HepG2 (cell line): ENCODE results near the gene CD300A. TPM values are rescaled to one million over a fixed set of nuclear protein-coding genes. Genes with fewer than 3 reads are reported as not detected.

Experiments used
- ATF6 ChIP-seq: sonication (generic); formaldehyde crosslinking; conservative IDR thresholded peaks from 2 replicates; pipeline ENCODE4 v1.4.0; 2020; ENCODE audit warnings: missing genetic modification reagents
- ETS1 ChIP-seq: sonication (generic); formaldehyde crosslinking; IDR thresholded peaks from 2 replicates; pipeline ENCODE4 v1.4.0; 2020; ENCODE audit warnings: missing genetic modification reagents
- HMG20B ChIP-seq: conservative IDR thresholded peaks from 2 replicates; pipeline ENCODE4 v1.6.1; 2016; ENCODE audit warnings: missing genetic modification reagents, missing compliant biosample characterization
- HOXA7 ChIP-seq: sonication (generic); formaldehyde crosslinking; IDR thresholded peaks from 2 replicates; pipeline ENCODE4 v1.8.1; 2022; ENCODE audit warnings: mild to moderate bottlenecking, missing genetic modification reagents, moderate library complexity
- ISL2 ChIP-seq: sonication (generic); formaldehyde crosslinking; IDR thresholded peaks from 2 replicates; pipeline ENCODE4 v1.5.0; 2020; ENCODE audit warnings: missing genetic modification reagents
- KDM6A ChIP-seq: IDR thresholded peaks from 2 replicates; pipeline ENCODE4 v1.6.1; 2016; ENCODE audit warnings: low read depth
- MTERF4 ChIP-seq: sonication (generic); formaldehyde crosslinking; IDR thresholded peaks from 2 replicates; pipeline ENCODE4 v1.8.0; 2023; ENCODE audit warnings: mild to moderate bottlenecking, missing genetic modification reagents
- RAD51 ChIP-seq: fragments of 450-650 bp; IDR thresholded peaks from 2 replicates; pipeline ENCODE4 v1.6.1; 2016; ENCODE audit warnings: borderline replicate concordance
- SNAPC2 ChIP-seq: sonication (generic); formaldehyde crosslinking; IDR thresholded peaks from 2 replicates; pipeline ENCODE4 v1.8.1; 2022; ENCODE audit warnings: mild to moderate bottlenecking, missing genetic modification reagents
- TAF1 ChIP-seq: sonication (generic); formaldehyde crosslinking; IDR thresholded peaks from 2 replicates; pipeline ENCODE4 v1.4.0; 2020; ENCODE audit warnings: missing genetic modification reagents
- TFDP2 ChIP-seq: sonication (generic); formaldehyde crosslinking; IDR thresholded peaks from 2 replicates; pipeline ENCODE4 v1.4.0; 2020; ENCODE audit warnings: missing genetic modification reagents
- TRIM24 ChIP-seq: sonication (generic); formaldehyde crosslinking; IDR thresholded peaks from 2 replicates; pipeline ENCODE4 v1.8.0; 2022; ENCODE audit warnings: mild to moderate bottlenecking, missing genetic modification reagents
- ZNF256 ChIP-seq: sonication (generic); formaldehyde crosslinking; conservative IDR thresholded peaks from 2 replicates; pipeline ENCODE4 v1.4.0; 2020; ENCODE audit warnings: missing genetic modification reagents
- ZNF468 ChIP-seq: sonication (generic); formaldehyde crosslinking; IDR thresholded peaks from 2 replicates; pipeline ENCODE4 v1.8.0; 2022; ENCODE audit warnings: mild to moderate bottlenecking, moderate library complexity, missing genetic modification reagents
- ZNF552 ChIP-seq: sonication (generic); formaldehyde crosslinking; IDR thresholded peaks from 2 replicates; pipeline ENCODE4 v1.9.0; 2022; ENCODE audit warnings: missing genetic modification reagents, mild to moderate bottlenecking, borderline replicate concordance
- ZNF563 ChIP-seq: sonication (generic); formaldehyde crosslinking; IDR thresholded peaks from 2 replicates; pipeline ENCODE4 v1.8.0; 2022; ENCODE audit warnings: mild to moderate bottlenecking, moderate library complexity, missing genetic modification reagents
- ZNF670 ChIP-seq: sonication (generic); formaldehyde crosslinking; IDR thresholded peaks from 2 replicates; pipeline ENCODE4 v1.8.0; 2022; ENCODE audit warnings: mild to moderate bottlenecking, missing genetic modification reagents, borderline replicate concordance
- ZNF703 ChIP-seq: sonication (generic); formaldehyde crosslinking; IDR thresholded peaks from 2 replicates; pipeline ENCODE4 v1.5.1; 2020; ENCODE audit warnings: missing genetic modification reagents, mild to moderate bottlenecking, moderate library complexity, borderline replicate concordance
- ZNF775 ChIP-seq: sonication (generic); formaldehyde crosslinking; IDR thresholded peaks from 2 replicates; pipeline ENCODE4 v1.4.0; 2020; ENCODE audit warnings: missing genetic modification reagents, mild to moderate bottlenecking, moderate library complexity, borderline replicate concordance
- ZNF841 ChIP-seq: sonication (generic); formaldehyde crosslinking; IDR thresholded peaks from 2 replicates; pipeline ENCODE4 v1.8.1; 2023; ENCODE audit warnings: missing genetic modification reagents, borderline replicate concordance
- polyA plus RNA-seq, 8 experiments: library from polyadenylated mRNA; depleted of rRNA in 3 of 8; stranded (reverse) in 7 of 8; unstranded in 1 of 8; fragments of >200 nt; fragmentation: Illumina TruSeq in 4 of 8; extraction: Trizol in 4 of 8; gene quantifications; 2 replicates each; pipeline versions ENCODE4 v1.2.1 to v1.2.3, GENCODE V29; 2011 to 2016; ENCODE audit warnings: low read depth in 4 of 8, missing spikeins in 1 of 8, mixed read lengths in 1 of 8; ENCODE audit not compliant: insufficient read depth in 1 of 8
- total RNA-seq, 5 experiments: library from RNA; depleted of rRNA; stranded (reverse); fragments of >200 nt; fragmentation: Illumina TruSeq; extraction: Trizol; gene quantifications; 2 replicates each; pipeline ENCODE4 v1.2.3, GENCODE V29; 2016; ENCODE audit warnings: low read depth in 1 of 5
- TF ChIP-seq, protein P1 (sequence below): sonication (generic); formaldehyde crosslinking; IDR thresholded peaks from 2 replicates; pipeline ENCODE4 v1.4.0; 2020; ENCODE audit warnings: missing genetic modification reagents, mild to moderate bottlenecking, borderline replicate concordance
- TF ChIP-seq, protein P2 (sequence below): sonication (generic); formaldehyde crosslinking; IDR thresholded peaks from 2 replicates; pipeline ENCODE4 v1.4.0; 2020; ENCODE audit warnings: mild to moderate bottlenecking, missing genetic modification reagents

The CD300A gene
- total and polyA plus RNA-seq, 2 of the 13 experiments (the other 11 are each of a cell fraction or from before 2014, with no cell fraction given), result not detected

- TF ChIP-seq, protein P1, sequence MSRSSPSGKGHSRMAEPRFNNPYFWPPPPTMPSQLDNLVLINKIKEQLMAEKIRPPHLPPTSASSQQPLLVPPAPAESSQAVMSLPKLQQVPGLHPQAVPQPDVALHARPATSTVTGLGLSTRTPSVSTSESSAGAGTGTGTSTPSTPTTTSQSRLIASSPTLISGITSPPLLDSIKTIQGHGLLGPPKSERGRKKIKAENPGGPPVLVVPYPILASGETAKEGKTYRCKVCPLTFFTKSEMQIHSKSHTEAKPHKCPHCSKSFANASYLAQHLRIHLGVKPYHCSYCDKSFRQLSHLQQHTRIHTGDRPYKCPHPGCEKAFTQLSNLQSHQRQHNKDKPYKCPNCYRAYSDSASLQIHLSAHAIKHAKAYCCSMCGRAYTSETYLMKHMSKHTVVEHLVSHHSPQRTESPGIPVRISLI (CRISPR knock-in tag), result peak; percentile 50; the same call in 1 of the 2 replicates
- TF ChIP-seq ETS1 (CRISPR knock-in tag) (peak; percentile 86; the same call in 1 of the 2 replicates), HOXA7 (CRISPR knock-in tag) (no peak), HMG20B (CRISPR knock-in tag) (0 out of 2 replicates have a peak, but pooled peaks have one; percentile 51), ZNF468 (no peak), RAD51 (no peak), ZNF775 (peak; percentile 11; the same call in 1 of the 2 replicates), SNAPC2 (CRISPR knock-in tag) (peak; percentile 30; the same call in 1 of the 2 replicates), ZNF552 (no peak), ZNF256 (peak; percentile 37; the same call in 1 of the 2 replicates), ZNF703 (CRISPR knock-in tag) (peak; percentile 74; the same call in 1 of the 2 replicates), TAF1 (CRISPR knock-in tag) (peak; percentile 40), ZNF670 (peak; percentile 99), MTERF4 (CRISPR knock-in tag) (peak; percentile 18; the same call in 1 of the 2 replicates), ATF6 (CRISPR knock-in tag) (no peak; the same call in 1 of the 2 replicates), ZNF841 (no peak), KDM6A (no peak), TFDP2 (CRISPR knock-in tag) (peak; percentile 63), ZNF563 (CRISPR knock-in tag) (peak; percentile 83), ISL2 (CRISPR knock-in tag) (peak; percentile 73; the same call in 1 of the 2 replicates), TRIM24 (CRISPR knock-in tag) (peak; percentile 26; the same call in 1 of the 2 replicates)
- TF ChIP-seq, protein P2, sequence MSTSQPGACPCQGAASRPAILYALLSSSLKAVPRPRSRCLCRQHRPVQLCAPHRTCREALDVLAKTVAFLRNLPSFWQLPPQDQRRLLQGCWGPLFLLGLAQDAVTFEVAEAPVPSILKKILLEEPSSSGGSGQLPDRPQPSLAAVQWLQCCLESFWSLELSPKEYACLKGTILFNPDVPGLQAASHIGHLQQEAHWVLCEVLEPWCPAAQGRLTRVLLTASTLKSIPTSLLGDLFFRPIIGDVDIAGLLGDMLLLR (CRISPR knock-in tag), result no peak; the same call in 1 of the 2 replicates
Observed at GRCh38 chr17:74430706-74431567, 35.5 kb upstream of the CD300A start (continued).
